Endodermal cell (in vitro differentiated cells): ENCODE measurements around the gene SPAM1. TPM values are rescaled to one million over a fixed set of nuclear protein-coding genes. Genes with fewer than 3 reads are reported as not detected.
A peak's percentile ranks its signal among the peaks of the same experiment; 100 is the strongest.

Experiments used
- DNase-seq: peaks from one replicate; pipeline ENCODE4 v3.0.0-alpha.2; 2017
- H3K27ac ChIP-seq: 2 replicates; pipeline ENCODE4 v1.5.1; 2013; ENCODE audit warnings: mild to moderate bottlenecking, low read depth, low read length, moderate library complexity
- H3K27me3 ChIP-seq: 2 replicates; pipeline ENCODE4 v1.6.1; 2013; ENCODE audit warnings: mild to moderate bottlenecking, low read length, moderate library complexity; ENCODE audit not compliant: insufficient read depth, control insufficient read depth, poor library complexity, severe bottlenecking
- H3K36me3 ChIP-seq: 2 replicates; pipeline ENCODE4 v1.7.0; 2013; ENCODE audit warnings: mild to moderate bottlenecking, low read length, moderate library complexity; ENCODE audit not compliant: control insufficient read depth, insufficient read depth
- H3K4me1 ChIP-seq: one replicate; pipeline ENCODE4 v1.7.0; 2013; ENCODE audit warnings: low read length; ENCODE audit not compliant: control insufficient read depth, insufficient read depth
- H3K4me3 ChIP-seq: 2 replicates; pipeline ENCODE4 v1.5.1; 2013; ENCODE audit warnings: mild to moderate bottlenecking, low read length, moderate library complexity
- H3K9ac ChIP-seq: 2 replicates; pipeline ENCODE4 v1.6.1; 2013; ENCODE audit warnings: mild to moderate bottlenecking, low read length, moderate library complexity; ENCODE audit not compliant: poor library complexity, severe bottlenecking; ENCODE audit errors: extremely low read depth
- H3K9me3 ChIP-seq: 2 replicates; pipeline ENCODE4 v1.6.1; 2013; ENCODE audit warnings: mild to moderate bottlenecking, low read length, moderate library complexity; ENCODE audit not compliant: control insufficient read depth
- H3K27ac Mint-ChIP-seq: 2 replicates; pipeline ENCODE4 v1.8.0; 2020; ENCODE audit warnings: mixed read lengths
- H3K27me3 Mint-ChIP-seq: 2 replicates; pipeline ENCODE4 v1.8.0; 2021; ENCODE audit warnings: mild to moderate bottlenecking, mixed read lengths; ENCODE audit not compliant: insufficient read depth
- H3K36me3 Mint-ChIP-seq: 2 replicates; pipeline ENCODE4 v1.8.0; 2020; ENCODE audit warnings: low read depth, mixed read lengths
- H3K4me1 Mint-ChIP-seq: 2 replicates; pipeline ENCODE4 v1.8.0; 2020; ENCODE audit warnings: mixed read lengths
- H3K4me3 Mint-ChIP-seq: 2 replicates; pipeline ENCODE4 v1.8.0; 2020; ENCODE audit warnings: mild to moderate bottlenecking, moderate library complexity, mixed read lengths
- H3K9me3 Mint-ChIP-seq: 2 replicates; pipeline ENCODE4 v1.8.0; 2020; ENCODE audit warnings: mild to moderate bottlenecking, mixed read lengths
- WGBS, 2 experiments: methylation state at CpG; one replicate each; pipeline versions ENCODE4 v1.1.5 to v1.1.7; 2013; ENCODE audit warnings: missing lambda C conversion rate in 2 of 2, mixed read lengths in 1 of 2; ENCODE audit not compliant: insufficient coverage in 1 of 2, insufficient read length in 1 of 2; 5-methylcytosine and 5-hydroxymethylcytosine counted together
- total RNA-seq, 2 donors: library from RNA; stranded (reverse); fragmentation: NEBNext Ultra II Directional in 1 of 2; extraction: Animal tissue kit (Norgen Biotek cat#: 25700) in 1 of 2; gene quantifications; 2 replicates in 1 of 2; 3 replicates in 1 of 2; pipeline ENCODE4 v1.2.1, GENCODE V29; 2021
- TF ChIP-seq, protein P1 (sequence below): fragments of 200-600 bp; sonication (generic); conservative IDR thresholded peaks from 2 replicates; pipeline ENCODE4 v1.5.0; 2021; ENCODE audit warnings: antibody characterized with exemption, mild to moderate bottlenecking

The SPAM1 gene
- total RNA-seq, 2 donors from 2014 or later: 0.18 to 0.49 TPM

DNA sequence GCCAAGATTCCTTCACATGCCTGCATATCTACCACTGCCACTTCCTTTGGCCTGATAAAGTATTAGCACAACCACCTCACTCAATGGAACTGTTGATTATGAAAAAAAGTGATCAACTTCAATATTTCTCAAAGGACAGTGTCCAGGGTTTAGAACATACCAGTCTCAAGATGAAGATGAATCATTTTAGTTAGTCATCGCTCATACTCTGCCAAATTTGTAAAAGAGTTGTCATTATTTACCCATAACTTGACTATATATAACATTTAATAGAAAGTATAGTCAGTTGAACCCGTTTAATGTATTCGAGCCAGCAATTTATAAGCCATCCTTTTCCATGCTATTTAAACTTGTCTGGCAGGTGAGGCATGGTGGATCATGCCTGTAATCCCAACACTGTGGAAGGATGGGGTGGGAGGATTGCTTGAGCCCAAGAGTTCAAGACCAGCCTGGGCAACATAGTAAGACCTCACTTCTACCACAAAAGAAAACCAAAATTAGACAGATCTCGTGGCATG, 33.2 kb downstream of the SPAM1 start:
- no peak for DNase-seq
- Histone ChIP-seq H3K27ac (no peak overlapping the region), H3K36me3 (no peaks in the 10 kb centered on the region), H3K27me3 (no peaks in the 10 kb centered on the region), H3K9me3 (no peaks in the 10 kb centered on the region), H3K4me1 (no peaks in the 10 kb centered on the region), H3K4me3 (no peak overlapping the region), H3K9ac (no peak overlapping the region)
- H3K9me3 Mint-ChIP-seq: no peaks in the 10 kb centered on the region
- H3K4me3 Mint-ChIP-seq: no peak overlapping the region
- H3K27ac Mint-ChIP-seq: no peak overlapping the region
- no peaks in the 10 kb centered on the region for H3K36me3 Mint-ChIP-seq
- WGBS, 2 experiments: 86 to 91% methylated on average over 1 to 4 of the region's 4 CpGs
- no peaks in the 10 kb centered on the region for H3K27me3 Mint-ChIP-seq
- peaks cover 2% of the 10 kb centered on the region for H3K4me1 Mint-ChIP-seq
- TF ChIP-seq, protein P1, sequence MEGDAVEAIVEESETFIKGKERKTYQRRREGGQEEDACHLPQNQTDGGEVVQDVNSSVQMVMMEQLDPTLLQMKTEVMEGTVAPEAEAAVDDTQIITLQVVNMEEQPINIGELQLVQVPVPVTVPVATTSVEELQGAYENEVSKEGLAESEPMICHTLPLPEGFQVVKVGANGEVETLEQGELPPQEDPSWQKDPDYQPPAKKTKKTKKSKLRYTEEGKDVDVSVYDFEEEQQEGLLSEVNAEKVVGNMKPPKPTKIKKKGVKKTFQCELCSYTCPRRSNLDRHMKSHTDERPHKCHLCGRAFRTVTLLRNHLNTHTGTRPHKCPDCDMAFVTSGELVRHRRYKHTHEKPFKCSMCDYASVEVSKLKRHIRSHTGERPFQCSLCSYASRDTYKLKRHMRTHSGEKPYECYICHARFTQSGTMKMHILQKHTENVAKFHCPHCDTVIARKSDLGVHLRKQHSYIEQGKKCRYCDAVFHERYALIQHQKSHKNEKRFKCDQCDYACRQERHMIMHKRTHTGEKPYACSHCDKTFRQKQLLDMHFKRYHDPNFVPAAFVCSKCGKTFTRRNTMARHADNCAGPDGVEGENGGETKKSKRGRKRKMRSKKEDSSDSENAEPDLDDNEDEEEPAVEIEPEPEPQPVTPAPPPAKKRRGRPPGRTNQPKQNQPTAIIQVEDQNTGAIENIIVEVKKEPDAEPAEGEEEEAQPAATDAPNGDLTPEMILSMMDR: no peak

DNA sequence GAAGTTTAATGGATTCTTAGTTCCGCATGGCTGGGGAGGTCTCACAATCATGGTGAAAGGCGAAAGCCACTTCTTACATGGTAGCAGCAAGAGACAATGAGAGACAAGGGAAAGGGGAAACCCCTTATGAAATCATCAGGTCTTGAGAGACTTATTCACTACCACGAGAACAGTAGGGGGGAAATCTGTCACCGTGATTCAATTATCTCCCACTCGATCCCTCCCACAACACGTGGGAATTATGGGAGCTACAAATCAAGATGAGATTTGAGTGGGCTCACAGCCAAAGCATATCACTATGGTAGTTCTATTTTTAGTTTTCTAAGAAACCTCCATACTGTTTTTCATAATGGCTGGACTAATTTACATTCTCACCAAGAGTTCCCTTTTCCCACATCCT, 36.7 kb downstream of the SPAM1 start:
- no peak overlapping the region for H3K9ac ChIP-seq
- 78 to 100% methylated on average over 1 to 6 of the region's 6 CpGs for WGBS, 2 experiments
- H3K9me3 Mint-ChIP-seq: no peaks in the 10 kb centered on the region
- H3K4me1 ChIP-seq: no peaks in the 10 kb centered on the region
- DNase-seq: no peak
- H3K4me1 Mint-ChIP-seq: peaks cover 2% of the 10 kb centered on the region
- TF ChIP-seq, protein P1: no peak
- H3K27ac Mint-ChIP-seq: no peak overlapping the region
- H3K4me3 Mint-ChIP-seq: no peak overlapping the region
- no peaks in the 10 kb centered on the region for H3K27me3 ChIP-seq
- no peak overlapping the region for H3K4me3 ChIP-seq
- H3K27ac ChIP-seq: no peak overlapping the region
- no peaks in the 10 kb centered on the region for H3K9me3 ChIP-seq
- no peaks in the 10 kb centered on the region for H3K36me3 ChIP-seq
- no peaks in the 10 kb centered on the region for H3K27me3 Mint-ChIP-seq
- H3K36me3 Mint-ChIP-seq: no peaks in the 10 kb centered on the region

DNA sequence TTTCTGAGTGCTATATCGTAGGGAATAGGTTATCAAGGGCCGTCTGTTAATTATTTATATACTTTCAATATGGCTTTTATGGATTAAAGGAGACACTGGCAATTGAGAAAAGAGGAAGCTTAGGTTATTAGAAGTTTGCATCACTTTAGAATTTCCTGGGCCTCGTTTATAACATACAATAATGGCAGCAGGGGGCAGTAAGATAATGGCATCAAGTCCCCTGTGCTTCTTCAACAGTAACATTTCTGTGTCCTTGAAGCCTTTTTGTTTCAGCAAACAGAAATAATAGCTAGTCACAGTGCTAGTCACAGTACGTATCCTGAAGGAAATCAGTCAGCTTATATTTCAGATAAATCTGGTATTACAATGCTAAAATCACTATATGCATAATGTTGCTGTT, 41.9 kb downstream of the SPAM1 start:
- Histone ChIP-seq H3K36me3 (no peaks in the 10 kb centered on the region), H3K27me3 (no peaks in the 10 kb centered on the region), H3K4me1 (no peaks in the 10 kb centered on the region), H3K4me3 (no peak overlapping the region), H3K9ac (no peak overlapping the region), H3K27ac (no peak overlapping the region), H3K9me3 (no peaks in the 10 kb centered on the region)
- Mint-ChIP-seq H3K4me1 (no peaks in the 10 kb centered on the region), H3K27me3 (no peaks in the 10 kb centered on the region), H3K36me3 (no peaks in the 10 kb centered on the region), H3K4me3 (no peak overlapping the region), H3K27ac (no peak overlapping the region), H3K9me3 (no peaks in the 10 kb centered on the region)
- 69 to 86% methylated on average over 2 to 4 of the region's 4 CpGs for WGBS, 2 experiments
- DNase-seq: no peak
- TF ChIP-seq, protein P1: peak; percentile 14
